Measurements from ENCODE around the gene TAF9. TPM values are rescaled to one million over a fixed set of nuclear protein-coding genes. Genes with fewer than 3 reads are reported as not detected.
A peak's percentile ranks its signal among the peaks of the same experiment; 100 is the strongest.

Gene TAF9
- total and polyA plus RNA-seq, 2 of the 13 experiments (the other 11 are each of a cell fraction or from before 2014, with no cell fraction given): 113 to 218 TPM

DNA sequence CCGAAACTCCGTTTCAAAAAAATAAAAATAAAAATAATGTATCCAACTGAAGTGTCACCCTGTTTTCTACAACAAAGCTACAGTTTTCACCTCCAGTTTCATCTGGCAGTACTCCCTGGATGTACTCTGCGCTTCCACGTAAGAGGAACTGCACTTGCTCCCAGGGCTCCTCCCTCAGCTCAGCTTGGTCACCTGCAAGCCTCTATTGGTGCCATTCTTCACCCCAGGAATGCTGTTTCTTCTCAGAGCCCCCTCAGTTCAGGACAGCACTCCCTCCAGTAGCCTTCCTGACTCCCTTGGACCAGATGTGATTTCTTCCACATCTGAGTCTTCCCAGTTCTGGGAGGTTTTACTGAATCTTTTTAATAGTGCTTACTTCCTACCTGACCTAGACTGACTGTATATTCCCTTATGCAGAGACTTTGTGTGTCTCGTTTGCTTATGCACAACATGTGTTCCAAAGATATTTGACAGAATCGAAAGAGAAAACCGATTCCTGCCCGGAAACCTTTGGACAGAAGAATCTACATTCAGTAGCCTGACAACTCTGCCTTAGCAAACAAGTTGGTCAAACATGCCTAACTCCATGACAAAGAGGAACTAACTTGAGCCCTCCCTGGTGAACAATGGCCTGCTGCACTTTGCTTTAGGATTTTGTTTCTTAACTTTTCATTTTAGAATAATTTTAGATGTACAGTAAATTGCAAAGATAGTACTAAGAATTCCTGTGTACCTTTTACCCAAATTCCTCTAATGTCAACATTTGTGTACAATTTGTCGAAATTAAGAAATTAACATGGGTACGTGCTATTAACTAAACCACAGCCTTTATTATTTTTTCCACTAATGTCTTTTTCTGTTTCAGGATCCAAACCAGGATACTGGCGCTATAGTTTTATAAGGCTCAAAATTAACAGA, 37.5 kb downstream of the TAF9 start (continued):
- TF ChIP-seq ZNF33B (CRISPR knock-in tag; IDR thresholded peaks at IDR 0.05) (no peak), ZNF605 (CRISPR knock-in tag; IDR thresholded peaks at IDR 0.05) (no peak), CENPT (CRISPR knock-in tag; IDR thresholded peaks at IDR 0.05; ENCODE audit: low read depth) (no peak), ATM (IDR thresholded peaks at IDR 0.05; ENCODE audit: borderline replicate concordance) (no peak), ZNF350 (CRISPR knock-in tag; IDR thresholded peaks at IDR 0.05; ENCODE audit: borderline replicate concordance, low read depth) (no peak), KLF11 (CRISPR knock-in tag; IDR thresholded peaks at IDR 0.05) (no peak), NFKBIZ (CRISPR knock-in tag; IDR thresholded peaks at IDR 0.05) (no peak), RFXAP (CRISPR knock-in tag; IDR thresholded peaks at IDR 0.05; ENCODE audit: borderline replicate concordance) (no peak), PHF21A (CRISPR knock-in tag; IDR thresholded peaks at IDR 0.05) (0 out of 2 replicates have a peak, but pooled peaks have one; percentile 25), ZFAT (CRISPR knock-in tag; conservative IDR thresholded peaks at IDR 0.05) (no peak), ZNF652 (CRISPR knock-in tag; IDR thresholded peaks at IDR 0.05; ENCODE audit: borderline replicate concordance, low read depth) (no peak), MATR3 (CRISPR knock-in tag; IDR thresholded peaks at IDR 0.05) (no peak), ZNF326 (CRISPR knock-in tag; IDR thresholded peaks at IDR 0.05; ENCODE audit: borderline replicate concordance) (no peak), ARNT2 (CRISPR knock-in tag; IDR thresholded peaks at IDR 0.05; ENCODE audit: low read depth) (no peak), ZNF296 (CRISPR knock-in tag; conservative IDR thresholded peaks at IDR 0.05) (no peak), ZBTB7B (CRISPR knock-in tag; IDR thresholded peaks at IDR 0.05) (no peak)
- TF ChIP-seq, protein P1, sequence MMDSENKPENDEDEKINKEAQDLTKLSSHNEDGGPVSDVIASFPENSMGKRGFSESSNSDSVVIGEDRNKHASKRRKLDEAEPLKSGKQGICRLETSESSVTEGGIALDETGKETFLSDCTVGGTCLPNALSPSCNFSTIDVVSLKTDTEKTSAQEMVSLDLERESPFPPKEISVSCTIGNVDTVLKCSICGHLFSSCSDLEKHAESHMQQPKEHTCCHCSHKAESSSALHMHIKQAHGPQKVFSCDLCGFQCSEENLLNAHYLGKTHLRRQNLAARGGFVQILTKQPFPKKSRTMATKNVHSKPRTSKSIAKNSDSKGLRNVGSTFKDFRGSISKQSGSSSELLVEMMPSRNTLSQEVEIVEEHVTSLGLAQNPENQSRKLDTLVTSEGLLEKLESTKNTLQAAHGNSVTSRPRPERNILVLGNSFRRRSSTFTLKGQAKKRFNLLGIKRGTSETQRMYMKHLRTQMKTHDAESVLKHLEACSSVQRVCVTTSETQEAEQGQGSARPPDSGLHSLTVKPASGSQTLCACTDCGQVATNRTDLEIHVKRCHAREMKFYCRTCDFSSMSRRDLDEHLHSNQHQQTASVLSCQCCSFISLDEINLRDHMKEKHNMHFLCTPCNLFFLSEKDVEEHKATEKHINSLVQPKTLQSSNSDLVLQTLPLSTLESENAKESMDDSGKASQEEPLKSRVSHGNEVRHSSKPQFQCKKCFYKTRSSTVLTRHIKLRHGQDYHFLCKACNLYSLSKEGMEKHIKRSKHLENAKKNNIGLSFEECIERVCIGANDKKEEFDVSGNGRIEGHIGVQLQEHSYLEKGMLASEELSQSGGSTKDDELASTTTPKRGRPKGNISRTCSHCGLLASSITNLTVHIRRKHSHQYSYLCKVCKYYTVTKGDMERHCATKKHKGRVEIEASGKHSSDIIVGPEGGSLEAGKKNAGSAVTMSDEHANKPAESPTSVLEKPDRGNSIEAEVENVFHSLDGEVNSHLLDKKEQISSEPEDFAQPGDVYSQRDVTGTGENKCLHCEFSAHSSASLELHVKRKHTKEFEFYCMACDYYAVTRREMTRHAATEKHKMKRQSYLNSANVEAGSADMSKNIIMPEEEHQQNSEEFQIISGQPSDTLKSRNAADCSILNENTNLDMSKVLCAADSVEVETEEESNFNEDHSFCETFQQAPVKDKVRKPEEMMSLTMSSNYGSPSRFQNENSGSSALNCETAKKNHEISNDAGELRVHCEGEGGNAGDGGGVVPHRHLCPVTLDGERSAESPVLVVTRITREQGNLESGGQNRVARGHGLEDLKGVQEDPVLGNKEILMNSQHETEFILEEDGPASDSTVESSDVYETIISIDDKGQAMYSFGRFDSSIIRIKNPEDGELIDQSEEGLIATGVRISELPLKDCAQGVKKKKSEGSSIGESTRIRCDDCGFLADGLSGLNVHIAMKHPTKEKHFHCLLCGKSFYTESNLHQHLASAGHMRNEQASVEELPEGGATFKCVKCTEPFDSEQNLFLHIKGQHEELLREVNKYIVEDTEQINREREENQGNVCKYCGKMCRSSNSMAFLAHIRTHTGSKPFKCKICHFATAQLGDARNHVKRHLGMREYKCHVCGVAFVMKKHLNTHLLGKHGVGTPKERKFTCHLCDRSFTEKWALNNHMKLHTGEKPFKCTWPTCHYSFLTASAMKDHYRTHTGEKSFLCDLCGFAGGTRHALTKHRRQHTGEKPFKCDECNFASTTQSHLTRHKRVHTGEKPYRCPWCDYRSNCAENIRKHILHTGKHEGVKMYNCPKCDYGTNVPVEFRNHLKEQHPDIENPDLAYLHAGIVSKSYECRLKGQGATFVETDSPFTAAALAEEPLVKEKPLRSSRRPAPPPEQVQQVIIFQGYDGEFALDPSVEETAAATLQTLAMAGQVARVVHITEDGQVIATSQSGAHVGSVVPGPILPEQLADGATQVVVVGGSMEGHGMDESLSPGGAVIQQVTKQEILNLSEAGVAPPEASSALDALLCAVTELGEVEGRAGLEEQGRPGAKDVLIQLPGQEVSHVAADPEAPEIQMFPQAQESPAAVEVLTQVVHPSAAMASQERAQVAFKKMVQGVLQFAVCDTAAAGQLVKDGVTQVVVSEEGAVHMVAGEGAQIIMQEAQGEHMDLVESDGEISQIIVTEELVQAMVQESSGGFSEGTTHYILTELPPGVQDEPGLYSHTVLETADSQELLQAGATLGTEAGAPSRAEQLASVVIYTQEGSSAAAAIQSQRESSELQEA (CRISPR knock-in tag; IDR thresholded peaks at IDR 0.05; ENCODE audit: not compliant biosample characterization): no peak
- TF ChIP-seq, protein P2, sequence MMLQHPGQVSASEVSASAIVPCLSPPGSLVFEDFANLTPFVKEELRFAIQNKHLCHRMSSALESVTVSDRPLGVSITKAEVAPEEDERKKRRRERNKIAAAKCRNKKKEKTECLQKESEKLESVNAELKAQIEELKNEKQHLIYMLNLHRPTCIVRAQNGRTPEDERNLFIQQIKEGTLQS (CRISPR knock-in tag; IDR thresholded peaks at IDR 0.05): no peak
- TF ChIP-seq, protein P3, sequence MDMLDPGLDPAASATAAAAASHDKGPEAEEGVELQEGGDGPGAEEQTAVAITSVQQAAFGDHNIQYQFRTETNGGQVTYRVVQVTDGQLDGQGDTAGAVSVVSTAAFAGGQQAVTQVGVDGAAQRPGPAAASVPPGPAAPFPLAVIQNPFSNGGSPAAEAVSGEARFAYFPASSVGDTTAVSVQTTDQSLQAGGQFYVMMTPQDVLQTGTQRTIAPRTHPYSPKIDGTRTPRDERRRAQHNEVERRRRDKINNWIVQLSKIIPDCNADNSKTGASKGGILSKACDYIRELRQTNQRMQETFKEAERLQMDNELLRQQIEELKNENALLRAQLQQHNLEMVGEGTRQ (IDR thresholded peaks at IDR 0.05; ENCODE audit: low read depth, low read length): no peak
- TF ChIP-seq, protein P3 (CRISPR knock-in tag; IDR thresholded peaks at IDR 0.05; ENCODE audit: borderline replicate concordance): no peak
